Neural progenitor cell (in vitro differentiated cells): ENCODE results near the gene USP10. TPM values are rescaled to one million over a fixed set of nuclear protein-coding genes. Genes with fewer than 3 reads are reported as not detected.

Source experiments
- DNase-seq: peaks from one replicate; pipeline ENCODE4 v3.0.0-alpha.2; 2016; ENCODE audit warnings: low spot score
- H2AFZ ChIP-seq: fragments of 200-600 bp; sonication (generic); replicated peaks from 2 replicates; pipeline ENCODE4 v1.6.1; 2016; ENCODE audit warnings: antibody characterized with exemption
- H3F3A ChIP-seq: fragments of 200-600 bp; sonication (generic); 2 replicates; pipeline ENCODE4 v1.6.1; 2016; ENCODE audit warnings: antibody characterized with exemption, low read depth
- H3K27ac ChIP-seq: fragments of 200-600 bp; sonication (generic); 2 replicates; pipeline ENCODE4 v1.5.1; 2016; ENCODE audit warnings: mild to moderate bottlenecking
- H3K27me3 ChIP-seq: fragments of 200-600 bp; sonication (generic); 2 replicates; pipeline ENCODE4 v1.6.1; 2016; ENCODE audit warnings: mild to moderate bottlenecking, moderate library complexity
- H3K36me3 ChIP-seq: fragments of 200-600 bp; sonication (generic); 2 replicates; pipeline ENCODE4 v1.5.1; 2016
- H3K4me1 ChIP-seq: fragments of 200-600 bp; sonication (generic); 2 replicates; pipeline ENCODE4 v1.6.1; 2016; ENCODE audit warnings: mixed run types
- H3K4me2 ChIP-seq: fragments of 200-600 bp; sonication (generic); 2 replicates; pipeline ENCODE4 v1.6.1; 2016
- H3K4me3 ChIP-seq: fragments of 200-600 bp; sonication (generic); 2 replicates; pipeline ENCODE4 v1.5.1; 2016
- H3K79me2 ChIP-seq: fragments of 200-600 bp; sonication (generic); 2 replicates; pipeline ENCODE4 v1.6.1; 2016; ENCODE audit warnings: low read depth
- H3K9ac ChIP-seq: fragments of 200-600 bp; sonication (generic); 2 replicates; pipeline ENCODE4 v1.6.1; 2016
- H3K9me3 ChIP-seq: fragments of 200-600 bp; sonication (generic); 2 replicates; pipeline ENCODE4 v1.5.1; 2016; ENCODE audit warnings: low read depth
- H4K20me1 ChIP-seq: fragments of 200-600 bp; sonication (generic); 2 replicates; pipeline ENCODE4 v1.6.1; 2016; ENCODE audit warnings: low read depth
- H3K27ac Mint-ChIP-seq: 3 replicates; pipeline ENCODE4 v1.8.0; 2021; ENCODE audit warnings: mixed read lengths
- H3K27me3 Mint-ChIP-seq: 2 replicates; pipeline ENCODE4 v1.8.0; 2022; ENCODE audit warnings: low read depth, mild to moderate bottlenecking, inconsistent platforms, moderate library complexity, mixed read lengths; ENCODE audit not compliant: insufficient read depth
- H3K36me3 Mint-ChIP-seq: 3 replicates; pipeline ENCODE4 v1.8.0; 2021; ENCODE audit warnings: mixed read lengths
- H3K4me1 Mint-ChIP-seq: 3 replicates; pipeline ENCODE4 v1.8.0; 2021; ENCODE audit warnings: mixed read lengths
- H3K4me3 Mint-ChIP-seq: 3 replicates; pipeline ENCODE4 v1.8.0; 2021; ENCODE audit warnings: mild to moderate bottlenecking, moderate library complexity, mixed read lengths
- H3K9me3 Mint-ChIP-seq: 3 replicates; pipeline ENCODE4 v1.8.0; 2020; ENCODE audit warnings: mixed read lengths
- EZH2 ChIP-seq: fragments of 200-600 bp; sonication (generic); IDR thresholded peaks from 2 replicates; pipeline ENCODE4 v1.6.1; 2017; ENCODE audit warnings: antibody characterized with exemption, mild to moderate bottlenecking, moderate library complexity
- EZH2phosphoT487 ChIP-seq: fragments of 200-600 bp; sonication (generic); IDR thresholded peaks from 2 replicates; pipeline ENCODE4 v1.6.1; 2017; ENCODE audit warnings: antibody characterized with exemption
- total RNA-seq: library from RNA; depleted of rRNA; stranded (reverse); fragments of >200 nt; gene quantifications from 2 replicates; pipeline ENCODE4 v1.2.3, GENCODE V29; 2015; ENCODE audit warnings: low replicate concordance
- TF ChIP-seq, protein P1 (sequence below): fragments of 200-600 bp; sonication (generic); IDR thresholded peaks from 2 replicates; pipeline ENCODE4 v1.5.1; 2017; ENCODE audit warnings: antibody characterized with exemption, mild to moderate bottlenecking

Gene USP10
- total RNA-seq, 1 donor from 2014 or later: 130 TPM

DNA sequence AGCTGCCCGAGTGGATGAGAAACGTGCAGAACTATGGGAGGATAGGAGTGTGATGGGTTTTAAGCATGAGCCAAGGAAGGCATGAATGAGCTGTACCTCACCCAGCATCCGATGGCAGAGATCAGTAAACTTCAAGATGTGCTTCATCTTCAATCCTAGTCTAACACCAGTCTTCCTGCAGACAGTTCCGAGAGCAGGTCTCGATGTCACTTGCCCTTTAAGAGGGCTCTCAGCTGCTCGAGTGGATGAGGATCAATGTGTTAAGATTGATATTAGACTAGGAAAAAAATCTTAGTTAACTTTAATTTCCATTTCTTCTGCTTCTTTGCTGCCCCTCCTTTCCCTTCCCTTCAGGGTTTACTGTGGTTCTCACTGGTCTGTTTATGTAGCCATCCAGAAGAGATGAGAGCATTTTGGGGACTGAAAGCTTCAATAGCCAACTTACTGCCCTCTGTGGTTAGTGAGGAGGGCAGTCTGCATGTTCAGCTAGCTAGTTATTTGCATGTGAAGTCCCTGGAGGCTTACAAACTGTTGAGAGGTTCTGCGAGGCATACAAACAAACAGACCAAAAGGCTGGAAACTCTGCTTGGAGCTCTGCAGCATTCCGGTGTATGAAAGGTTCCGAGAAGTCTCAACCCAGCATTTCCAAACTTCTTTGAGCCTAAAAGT, 36.2 kb upstream of the USP10 start:
- Mint-ChIP-seq H3K4me1 (peaks cover 13% of the 10 kb centered on the region), H3K9me3 (no peaks in the 10 kb centered on the region), H3K27me3 (peaks cover 2% of the 10 kb centered on the region), H3K27ac (no peak overlapping the region), H3K4me3 (no peak overlapping the region), H3K36me3 (peaks cover 25% of the 10 kb centered on the region)
- no peak for DNase-seq
- H3K4me3 ChIP-seq: no peak overlapping the region
- H3K79me2 ChIP-seq: no peaks in the 10 kb centered on the region
- H3K4me2 ChIP-seq: no peak overlapping the region
- H3K4me1 ChIP-seq: peaks cover 12% of the 10 kb centered on the region
- H3K36me3 ChIP-seq: no peaks in the 10 kb centered on the region
- no peak overlapping the region for H2AFZ ChIP-seq
- no peaks in the 10 kb centered on the region for H3K9me3 ChIP-seq
- H3K27me3 ChIP-seq: no peaks in the 10 kb centered on the region
- no peak overlapping the region for H3K9ac ChIP-seq
- H4K20me1 ChIP-seq: no peaks in the 10 kb centered on the region
- no peaks in the 10 kb centered on the region for H3F3A ChIP-seq
- no peak overlapping the region for H3K27ac ChIP-seq
- TF ChIP-seq, protein P1, sequence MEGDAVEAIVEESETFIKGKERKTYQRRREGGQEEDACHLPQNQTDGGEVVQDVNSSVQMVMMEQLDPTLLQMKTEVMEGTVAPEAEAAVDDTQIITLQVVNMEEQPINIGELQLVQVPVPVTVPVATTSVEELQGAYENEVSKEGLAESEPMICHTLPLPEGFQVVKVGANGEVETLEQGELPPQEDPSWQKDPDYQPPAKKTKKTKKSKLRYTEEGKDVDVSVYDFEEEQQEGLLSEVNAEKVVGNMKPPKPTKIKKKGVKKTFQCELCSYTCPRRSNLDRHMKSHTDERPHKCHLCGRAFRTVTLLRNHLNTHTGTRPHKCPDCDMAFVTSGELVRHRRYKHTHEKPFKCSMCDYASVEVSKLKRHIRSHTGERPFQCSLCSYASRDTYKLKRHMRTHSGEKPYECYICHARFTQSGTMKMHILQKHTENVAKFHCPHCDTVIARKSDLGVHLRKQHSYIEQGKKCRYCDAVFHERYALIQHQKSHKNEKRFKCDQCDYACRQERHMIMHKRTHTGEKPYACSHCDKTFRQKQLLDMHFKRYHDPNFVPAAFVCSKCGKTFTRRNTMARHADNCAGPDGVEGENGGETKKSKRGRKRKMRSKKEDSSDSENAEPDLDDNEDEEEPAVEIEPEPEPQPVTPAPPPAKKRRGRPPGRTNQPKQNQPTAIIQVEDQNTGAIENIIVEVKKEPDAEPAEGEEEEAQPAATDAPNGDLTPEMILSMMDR: no peak
- no peak for TF ChIP-seq EZH2phosphoT487
- TF ChIP-seq EZH2: no peak

DNA sequence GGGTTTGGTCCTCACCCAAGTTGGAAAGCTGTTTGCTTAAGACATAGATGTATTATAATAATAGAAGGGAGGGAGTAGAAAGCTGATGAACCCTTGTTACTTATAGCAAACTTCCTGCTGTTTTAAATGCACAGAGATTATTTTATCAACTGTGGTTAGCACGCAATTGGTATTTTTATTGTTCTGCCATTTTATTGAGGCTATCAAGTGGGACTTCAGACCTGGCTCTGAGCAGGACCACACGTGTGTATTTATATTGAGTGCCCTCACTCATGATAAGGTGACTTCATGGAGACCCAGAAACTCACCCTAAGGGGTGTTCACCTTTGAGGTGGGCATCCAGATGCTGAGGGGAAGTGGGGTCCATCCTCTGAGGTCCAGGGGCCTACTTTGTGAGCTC, 34.4 kb upstream of the USP10 start:
- no peaks in the 10 kb centered on the region for H3K27me3 ChIP-seq
- no peak overlapping the region for H3K4me3 ChIP-seq
- TF ChIP-seq EZH2phosphoT487 (no peak), EZH2 (no peak)
- TF ChIP-seq, protein P1: no peak
- H3K79me2 ChIP-seq: no peaks in the 10 kb centered on the region
- no peaks in the 10 kb centered on the region for H3F3A ChIP-seq
- H3K9me3 ChIP-seq: no peaks in the 10 kb centered on the region
- H4K20me1 ChIP-seq: no peaks in the 10 kb centered on the region
- Mint-ChIP-seq H3K4me3 (no peak overlapping the region), H3K27ac (no peak overlapping the region), H3K4me1 (peaks cover 13% of the 10 kb centered on the region), H3K36me3 (peaks cover 17% of the 10 kb centered on the region), H3K27me3 (peaks cover 3% of the 10 kb centered on the region), H3K9me3 (no peaks in the 10 kb centered on the region)
- no peak overlapping the region for H2AFZ ChIP-seq
- H3K36me3 ChIP-seq: no peaks in the 10 kb centered on the region
- H3K9ac ChIP-seq: no peak overlapping the region
- no peak overlapping the region for H3K4me2 ChIP-seq
- H3K27ac ChIP-seq: no peak overlapping the region
- DNase-seq: no peak
- H3K4me1 ChIP-seq: peaks cover 12% of the 10 kb centered on the region

DNA sequence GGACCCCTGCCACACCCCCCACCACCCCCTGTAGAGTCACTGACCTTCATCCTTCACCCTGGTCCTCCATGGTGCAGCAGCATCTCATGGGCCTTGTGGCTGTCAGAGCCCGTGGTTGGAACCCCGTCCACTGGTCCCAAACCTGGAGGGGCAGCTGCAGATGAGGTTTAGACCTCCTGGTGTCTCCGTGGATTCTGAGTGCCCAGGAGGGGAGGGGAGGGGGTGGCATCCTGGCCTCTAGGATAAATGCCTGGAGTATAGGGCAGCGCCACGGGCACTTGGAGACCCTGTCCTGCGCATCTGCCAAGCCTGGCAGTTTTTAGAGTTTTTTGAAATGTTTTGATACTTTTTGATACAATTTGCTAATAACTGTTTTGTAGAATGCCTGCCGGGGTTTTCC, 34.0 kb upstream of the USP10 start:
- no peak for DNase-seq
- no peak overlapping the region for H2AFZ ChIP-seq
- no peaks in the 10 kb centered on the region for H4K20me1 ChIP-seq
- no peaks in the 10 kb centered on the region for H3K79me2 ChIP-seq
- peaks cover 3% of the 10 kb centered on the region for H3K27me3 Mint-ChIP-seq
- H3K9me3 ChIP-seq: no peaks in the 10 kb centered on the region
- no peaks in the 10 kb centered on the region for H3K9me3 Mint-ChIP-seq
- H3K4me2 ChIP-seq: no peak overlapping the region
- no peaks in the 10 kb centered on the region for H3F3A ChIP-seq
- H3K27me3 ChIP-seq: no peaks in the 10 kb centered on the region
- no peak overlapping the region for H3K27ac ChIP-seq
- H3K4me1 Mint-ChIP-seq: peaks cover 13% of the 10 kb centered on the region
- peaks cover 12% of the 10 kb centered on the region for H3K4me1 ChIP-seq
- H3K36me3 ChIP-seq: no peaks in the 10 kb centered on the region
- H3K36me3 Mint-ChIP-seq: peaks cover 15% of the 10 kb centered on the region
- H3K27ac Mint-ChIP-seq: no peak overlapping the region
- no peak overlapping the region for H3K4me3 ChIP-seq
- TF ChIP-seq, protein P1: no peak
- TF ChIP-seq EZH2phosphoT487 (no peak), EZH2 (no peak)
- H3K9ac ChIP-seq: no peak overlapping the region
- H3K4me3 Mint-ChIP-seq: no peak overlapping the region
